Omental fat pad (tissue), 4 donors: ENCODE measurements around the gene UGT1A8. TPM values are rescaled to one million over a fixed set of nuclear protein-coding genes. Genes with fewer than 3 reads are reported as not detected.

Experiments
- ATAC-seq: fragments of 150-250 bp; one replicate; pipeline ENCODE4 v1.9.1; 2016; ENCODE audit warnings: mild to moderate bottlenecking, moderate library complexity; ENCODE audit not compliant: low FRiP score
- DNase-seq: peaks from one replicate; pipeline ENCODE4 v3.0.0-alpha.2; 2019; ENCODE audit warnings: low spot score
- CTCF ChIP-seq, 3 donors: fragments of 450-650 bp; IDR thresholded peaks; one replicate each; pipeline ENCODE4 v1.5.1; 2016 to 2017; ENCODE audit warnings: antibody characterized with exemption in 3 of 3, mild to moderate bottlenecking in 3 of 3, moderate library complexity in 2 of 3
- total RNA-seq, 4 donors: library from RNA; depleted of rRNA; stranded (reverse); fragments of >200 nt; gene quantifications; one replicate each; pipeline ENCODE4 v1.1.0, GENCODE V29; 2016

The UGT1A8 gene
- total RNA-seq, 4 donors from 2014 or later = not detected

GRCh38 chr2:233658610-233659009, 41.2 kb downstream of the UGT1A8 start:
- ATAC-seq = no peak
- TF ChIP-seq CTCF (IDR thresholded peaks at IDR 0.05) = no peak

DNA sequence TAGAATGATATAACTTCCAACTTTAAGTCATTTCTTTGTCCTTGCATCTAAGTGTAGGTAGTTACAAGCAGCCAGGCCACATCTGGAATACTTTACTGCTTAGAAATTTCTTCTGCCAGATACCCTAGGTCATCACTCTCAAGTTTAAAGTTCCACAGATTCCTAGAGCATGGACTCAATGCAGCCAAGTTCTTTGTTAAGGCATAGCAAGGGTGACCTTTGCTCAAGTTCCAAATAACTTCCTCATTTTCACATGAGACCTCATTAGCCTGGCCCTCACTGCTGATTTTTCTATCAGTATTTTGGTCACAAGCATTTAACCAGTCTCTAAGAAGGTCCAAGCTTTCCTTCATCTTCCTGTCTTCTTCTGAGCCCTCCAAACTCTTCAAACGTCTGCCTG, 46.5 kb downstream of the UGT1A8 start:
- ATAC-seq (no peak), DNase-seq (no peak)
- no peak for TF ChIP-seq CTCF (IDR thresholded peaks at IDR 0.05)

More at GRCh38 chr2:233658610-233659009, 41.2 kb downstream of the UGT1A8 start:
- DNase-seq = no peak

- no peak for TF ChIP-seq CTCF (IDR thresholded peaks at IDR 0.05)
- ATAC-seq = no peak
- DNase-seq = no peak
Measured at GRCh38 chr2:233668605-233669260, 51.3 kb downstream of the UGT1A8 start.

GRCh38 chr2:233671290-233672161, 54.1 kb downstream of the UGT1A8 start, which contains the start of gene UGT1A9:
Gene UGT1A9, plus strand, starts transcription at chr2:233671898. Its CDS starts 37 bp downstream, at chr2:233671935.
- no peak for DNase-seq
- no peak for TF ChIP-seq CTCF (IDR thresholded peaks at IDR 0.05)
- no peak for ATAC-seq

GRCh38 chr2:233672886-233673285, 55.5 kb downstream of the UGT1A8 start:
- TF ChIP-seq CTCF (IDR thresholded peaks at IDR 0.05) = no peak
- no peak for ATAC-seq
- DNase-seq = no peak

DNA sequence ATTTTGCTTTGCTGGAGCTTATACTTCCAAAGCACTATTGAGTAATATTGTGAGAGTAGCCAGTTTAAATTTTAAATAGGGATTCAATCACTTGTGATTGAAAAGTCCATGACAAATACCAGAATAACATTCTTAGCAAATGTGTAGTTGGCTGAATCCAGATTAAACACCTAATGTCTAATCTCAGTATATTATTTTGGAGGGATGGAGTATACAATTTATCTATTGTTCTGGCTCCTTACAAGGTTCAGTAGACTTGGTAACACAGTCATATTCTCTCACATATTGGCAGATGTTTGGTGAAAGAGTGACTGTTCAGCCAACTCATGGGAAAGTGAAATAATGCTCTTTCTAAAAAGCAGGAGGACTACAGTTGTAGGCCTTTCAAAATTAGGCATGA, 56.5 kb downstream of the UGT1A8 start:
- TF ChIP-seq CTCF (IDR thresholded peaks at IDR 0.05) = no peak
- DNase-seq (no peak), ATAC-seq (no peak)
